ENCODE measurements around the gene LGR6. TPM values are rescaled to one million over a fixed set of nuclear protein-coding genes. Genes with fewer than 3 reads are reported as not detected.

Gene LGR6
- polyA plus RNA-seq, 1 donor from 2014 or later: not detected

GRCh38 chr1:202159534-202160371, 33.8 kb upstream of the LGR6 start:
- TF ChIP-seq TAF1 (IDR thresholded peaks at IDR 0.05; ENCODE audit: low read depth): no peak
- TF ChIP-seq RAD21 (conservative IDR thresholded peaks at IDR 0.05): no peak
- no peak for TF ChIP-seq CTCF (IDR thresholded peaks at IDR 0.05; ENCODE audit: poor library complexity, severe bottlenecking)
- no peak for TF ChIP-seq SMC3 (conservative IDR thresholded peaks at IDR 0.05; ENCODE audit: poor library complexity)
- Histone ChIP-seq H3K36me3 (ENCODE audit: insufficient read depth, low read length) (no peaks in the 10 kb centered on the region), H3K4me3 (ENCODE audit: low read length) (no peak overlapping the region), H3K27me3 (ENCODE audit: insufficient read depth, low read depth, low read length) (no peaks in the 10 kb centered on the region), H3K27ac (ENCODE audit: low read length) (no peak overlapping the region), H3K9me3 (ENCODE audit: low read length) (no peaks in the 10 kb centered on the region), H3F3A (ENCODE audit: insufficient read depth, low read length, poor library complexity, severe bottlenecking) (no peaks in the 10 kb centered on the region), H4K20me1 (ENCODE audit: insufficient read depth) (no peaks in the 10 kb centered on the region), H3K9me2 (ENCODE audit: insufficient read depth, low read length) (no peaks in the 10 kb centered on the region), H2AFZ (ENCODE audit: low read depth, low read length) (no peak overlapping the region), H3K79me2 (replicated peaks; ENCODE audit: insufficient read depth, low read length) (no peaks in the 10 kb centered on the region), H3K9ac (ENCODE audit: low read length) (no peak overlapping the region), H3K4me2 (ENCODE audit: low read length) (no peak overlapping the region)

GRCh38 chr1:202160377-202160940, 33.1 kb upstream of the LGR6 start, which contains the start of gene PTPN7:
TSS of gene PTPN7 (minus strand) at chr1:202160602. CDS start at chr1:202159402, 1,200 bp downstream.
- Histone ChIP-seq H3K79me2 (replicated peaks; ENCODE audit: insufficient read depth, low read length) (no peaks in the 10 kb centered on the region), H3K4me2 (ENCODE audit: low read length) (no peak within 1 kb of the TSS), H3K27me3 (ENCODE audit: insufficient read depth, low read depth, low read length) (no peaks in the 10 kb centered on the region), H3K27ac (ENCODE audit: low read length) (no peak within 1 kb of the TSS), H3K9me2 (ENCODE audit: insufficient read depth, low read length) (no peaks in the 10 kb centered on the region), H3K9ac (ENCODE audit: low read length) (no peak within 1 kb of the TSS), H3K4me3 (ENCODE audit: low read length) (no peak within 1 kb of the TSS), H2AFZ (ENCODE audit: low read depth, low read length) (no peak within 1 kb of the TSS), H3K9me3 (ENCODE audit: low read length) (no peaks in the 10 kb centered on the region), H4K20me1 (ENCODE audit: insufficient read depth) (no peaks in the 10 kb centered on the region), H3K36me3 (ENCODE audit: insufficient read depth, low read length) (no peaks in the 10 kb centered on the region), H3F3A (ENCODE audit: insufficient read depth, low read length, poor library complexity, severe bottlenecking) (no peaks in the 10 kb centered on the region)
- TF ChIP-seq MXI1 (conservative IDR thresholded peaks at IDR 0.05; ENCODE audit: poor library complexity, severe bottlenecking) (no peak), EZH2 (IDR thresholded peaks at IDR 0.05; ENCODE audit: borderline replicate concordance, insufficient read depth, low read length, poor library complexity, severe bottlenecking) (no peak), CTCF (IDR thresholded peaks at IDR 0.05; ENCODE audit: poor library complexity, severe bottlenecking) (no peak), POLR2AphosphoS5 (IDR thresholded peaks at IDR 0.05) (no peak), RAD21 (conservative IDR thresholded peaks at IDR 0.05) (no peak), EP300 (conservative IDR thresholded peaks at IDR 0.05; ENCODE audit: poor library complexity, severe bottlenecking) (no peak), SMC3 (conservative IDR thresholded peaks at IDR 0.05; ENCODE audit: poor library complexity) (no peak), REST (IDR thresholded peaks at IDR 0.05; ENCODE audit: borderline replicate concordance) (no peak), TAF1 (IDR thresholded peaks at IDR 0.05; ENCODE audit: low read depth) (no peak)
